Heart right ventricle (tissue), 16 donors: ENCODE data around the gene IQSEC2. TPM values are rescaled to one million over a fixed set of nuclear protein-coding genes. Genes with fewer than 3 reads are reported as not detected.

Experiments
- ATAC-seq, 8 donors: fragments of 200-7000 bp; cut with Tn5 transposase; one replicate each; pipeline ENCODE4 v1.9.1; 2020; ENCODE audit warnings: mild to moderate bottlenecking in 8 of 8, moderate library complexity in 8 of 8, moderate number of reproducible peaks in 1 of 8
- DNase-seq, 2 donors: peaks; one replicate each; pipeline ENCODE4 v3.0.0-alpha.2; 2020
- H3K27ac ChIP-seq, 10 donors: fragments of 200-600 bp; sonication (generic) in 2 of 10; one replicate each; pipeline versions ENCODE4 v1.5.0 to v1.8.0; 2020 to 2022; ENCODE audit warnings: mild to moderate bottlenecking in 3 of 10
- H3K27me3 ChIP-seq, 7 donors: fragments of 200-600 bp; one replicate each; pipeline ENCODE4 v1.8.0; 2021 to 2022; ENCODE audit warnings: mild to moderate bottlenecking in 2 of 7
- H3K36me3 ChIP-seq, 9 donors: fragments of 200-600 bp; sonication (generic) in 1 of 9; one replicate each; pipeline versions ENCODE4 v1.5.0 to v1.8.0; 2020 to 2022; ENCODE audit warnings: mild to moderate bottlenecking in 2 of 9
- H3K4me1 ChIP-seq, 9 donors: fragments of 200-600 bp; sonication (generic) in 1 of 9; one replicate each; pipeline versions ENCODE4 v1.5.0 to v1.8.0; 2020 to 2022; ENCODE audit warnings: mild to moderate bottlenecking in 4 of 9
- H3K4me3 ChIP-seq, 10 donors: fragments of 200-600 bp; sonication (generic) in 2 of 10; one replicate each; pipeline versions ENCODE4 v1.5.0 to v1.8.0; 2020 to 2022; ENCODE audit warnings: mild to moderate bottlenecking in 7 of 10, moderate library complexity in 2 of 10
- H3K9me3 ChIP-seq, 11 donors: fragments of 200-600 bp in 10 of 11; sonication (generic) in 2 of 11; one replicate each; pipeline versions ENCODE4 v1.5.0 to v1.8.0; 2013 to 2022; ENCODE audit warnings: mild to moderate bottlenecking in 2 of 11, control low read depth in 1 of 11, moderate library complexity in 1 of 11
- WGBS, 2 donors: extraction: QIAGEN DNeasy Blood & Tissue Kit; methylation state at CpG; one replicate each; pipeline ENCODE4 v1.1.7; 2013; ENCODE audit warnings: inconsistent platforms in 1 of 2; 5-methylcytosine and 5-hydroxymethylcytosine counted together
- intact Hi-C, 10 donors: fragments of 100-400 bp; cut with DNase I; formaldehyde crosslinking; loops; one replicate each; pipeline versions ENCODE4 v1.11.1 to v1.14.2; 2022
- polyA plus RNA-seq, 2 donors: library from polyadenylated mRNA; stranded (reverse); fragments of 200-250 nt; gene quantifications; one replicate each; pipeline ENCODE4 v1.2.3, GENCODE V29; 2013
- total RNA-seq, 10 donors: library from RNA; stranded (reverse); fragmentation: NEBNext Ultra II Directional in 3 of 10; extraction: Animal tissue kit (Norgen Biotek cat#: 25700) in 3 of 10; gene quantifications; one replicate each; pipeline versions ENCODE4 v1.2.1 to v1.2.4, GENCODE V29; 2021 to 2023
- TF ChIP-seq, protein P1 (sequence below), 9 donors: fragments of 200-600 bp; sonication (generic) in 2 of 9; IDR thresholded peaks; one replicate each; pipeline versions ENCODE4 v1.5.0 to v1.8.0; 2021 to 2022; ENCODE audit warnings: antibody characterized with exemption in 9 of 9, mild to moderate bottlenecking in 5 of 9, moderate library complexity in 1 of 9
- donor health status: Arrhythmogenic right ventricular cardiomyopathy.
- donor health status: ischemic (EF 13 %, LVEDD 7.1; RV severe dilation, severe dysfunction).
- donor health status: healthy with polysubstance abuse.
- donor health status: DM: no; HTN: yes; CAD: no.
- donor health status: DM: no; HTN: no; CAD: no.
- donor health status: ischemic (EF 25% LVEDD 6.9; RV normal size, moderate dysfunction).
- donor health status: ischemic (EF 25% LVEDD 5.7; RV mildly dilated, moderate dysfunction).
- donor health status: healthy.
- donor health status: DM: yes; HTN: yes; CAD: no.
- donor health status: Ischemic cardiomyopathy.
- donor health status: ischemic (EF 35%, LVEDD 5.7; RV mildly dilated, moderate dysfunction).
- donor health status: nonischemic (EF 11% LVEDD 7.7; RV severe dilation, severe dysfunction).
- donor health status: DM: yes; HTN: yes; CAD: no.
- donor health status: PGD.
- donor health status: ischemic (EF 29% LVEDD 5.4; RV normal size, mild dysfunction).
- donor health status: nonischemic (EF 23%, LVEDD 6.1; RV moderate dilation, normal function).

Gene IQSEC2
- total and polyA plus RNA-seq, 12 donors, result 7.9 to 19.4 (median 10.7) TPM

DNA sequence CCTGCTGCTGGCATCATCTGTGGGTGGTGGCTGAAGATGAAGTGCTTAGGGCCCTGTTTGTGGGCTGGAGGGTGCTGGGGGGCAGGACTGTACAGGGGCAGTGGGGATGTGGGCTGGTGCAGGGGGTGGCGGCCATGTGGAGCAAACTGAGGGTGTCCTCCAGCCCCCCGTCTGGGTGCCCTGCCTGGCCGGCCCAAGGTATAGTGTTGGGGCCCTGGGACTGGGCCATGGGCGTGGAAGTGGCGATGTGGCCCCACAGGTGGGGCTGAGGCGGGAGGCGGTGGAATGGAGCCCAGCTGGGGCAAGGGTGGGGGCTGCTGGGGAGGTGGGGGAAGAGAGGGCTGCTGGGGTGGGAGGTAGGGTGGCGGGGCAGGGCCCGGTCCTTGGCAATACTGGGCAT, 46.9 kb downstream of the IQSEC2 start:
- Histone ChIP-seq H3K27me3 (peaks cover 0 to 38% (median 0%) of the 10 kb centered on the region in 7 donors), H3K27ac (no peak overlapping the region), H3K4me3 (no peak overlapping the region), H3K4me1 (no peaks in the 10 kb centered on the region), H3K9me3 (no peaks in the 10 kb centered on the region), H3K36me3 (peaks cover 0 to 25% (median 0%) of the 10 kb centered on the region in 9 donors)
- TF ChIP-seq, protein P1, sequence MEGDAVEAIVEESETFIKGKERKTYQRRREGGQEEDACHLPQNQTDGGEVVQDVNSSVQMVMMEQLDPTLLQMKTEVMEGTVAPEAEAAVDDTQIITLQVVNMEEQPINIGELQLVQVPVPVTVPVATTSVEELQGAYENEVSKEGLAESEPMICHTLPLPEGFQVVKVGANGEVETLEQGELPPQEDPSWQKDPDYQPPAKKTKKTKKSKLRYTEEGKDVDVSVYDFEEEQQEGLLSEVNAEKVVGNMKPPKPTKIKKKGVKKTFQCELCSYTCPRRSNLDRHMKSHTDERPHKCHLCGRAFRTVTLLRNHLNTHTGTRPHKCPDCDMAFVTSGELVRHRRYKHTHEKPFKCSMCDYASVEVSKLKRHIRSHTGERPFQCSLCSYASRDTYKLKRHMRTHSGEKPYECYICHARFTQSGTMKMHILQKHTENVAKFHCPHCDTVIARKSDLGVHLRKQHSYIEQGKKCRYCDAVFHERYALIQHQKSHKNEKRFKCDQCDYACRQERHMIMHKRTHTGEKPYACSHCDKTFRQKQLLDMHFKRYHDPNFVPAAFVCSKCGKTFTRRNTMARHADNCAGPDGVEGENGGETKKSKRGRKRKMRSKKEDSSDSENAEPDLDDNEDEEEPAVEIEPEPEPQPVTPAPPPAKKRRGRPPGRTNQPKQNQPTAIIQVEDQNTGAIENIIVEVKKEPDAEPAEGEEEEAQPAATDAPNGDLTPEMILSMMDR (IDR thresholded peaks at IDR 0.05), result no peak
- 96 to 100% methylated on average over 5 to 9 of the region's 9 CpGs for WGBS, 2 donors
- DNase-seq (no peak), ATAC-seq (peak in 1 of 8 donors; percentile 40)
- intact Hi-C loops, result no loop called here

DNA sequence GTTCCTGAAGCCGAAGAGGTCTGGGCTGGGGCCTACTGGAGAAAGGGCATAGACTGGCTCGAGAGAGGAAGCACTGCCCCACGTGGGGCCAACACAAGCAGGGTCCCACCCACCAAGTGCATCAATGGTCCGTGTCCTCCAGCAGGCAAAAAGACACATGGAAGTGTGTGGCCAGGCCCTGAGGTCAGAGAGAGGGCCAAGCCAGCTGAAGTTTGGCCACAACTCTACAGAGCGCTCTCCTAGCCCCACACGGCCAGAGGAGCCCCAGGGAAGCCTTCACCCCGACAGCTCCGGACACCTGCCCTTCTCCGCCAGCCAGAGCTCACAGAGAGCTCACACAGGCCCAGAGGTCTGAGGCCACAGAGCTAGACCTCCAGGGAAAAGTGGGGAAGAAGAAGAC, 47.8 kb downstream of the IQSEC2 start:
- no peaks in the 10 kb centered on the region for H3K9me3 ChIP-seq
- intact Hi-C loops, result no loop called here
- TF ChIP-seq, protein P1 (IDR thresholded peaks at IDR 0.05), result no peak
- H3K27ac ChIP-seq, result no peak overlapping the region
- ATAC-seq (no peak), DNase-seq (no peak)
- peaks cover 0 to 17% (median 0%) of the 10 kb centered on the region in 9 donors for H3K36me3 ChIP-seq
- H3K4me3 ChIP-seq, result no peak overlapping the region
- WGBS, 2 donors, result 86 to 91% methylated on average over 8 to 9 of the region's 9 CpGs
- peaks cover 0 to 41% (median 0%) of the 10 kb centered on the region in 7 donors for H3K27me3 ChIP-seq
- no peaks in the 10 kb centered on the region for H3K4me1 ChIP-seq

DNA sequence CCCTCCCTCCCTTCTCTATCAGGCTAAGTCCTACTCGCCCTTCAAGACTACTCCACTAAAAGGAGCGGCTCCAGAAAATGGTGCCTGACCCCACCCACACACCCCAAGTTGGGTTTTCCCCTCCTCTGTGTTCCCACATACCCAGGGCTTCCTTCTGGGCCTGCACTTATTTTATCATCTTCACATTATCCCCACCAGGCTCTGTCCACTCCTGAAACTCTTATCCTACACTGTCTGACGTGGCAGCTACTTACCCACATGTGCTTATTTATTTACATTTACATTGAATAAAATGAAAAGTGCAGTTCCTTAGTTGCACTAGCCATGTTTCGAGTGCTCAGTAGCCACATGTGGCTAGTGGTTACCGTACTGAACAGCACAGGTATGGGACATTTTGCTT, 51.3 kb downstream of the IQSEC2 start:
- ATAC-seq (no peak), DNase-seq (no peak)
- Histone ChIP-seq H3K4me1 (peaks cover 0 to 13% (median 0%) of the 10 kb centered on the region in 9 donors), H3K27ac (no peak overlapping the region), H3K9me3 (no peaks in the 10 kb centered on the region), H3K36me3 (no peaks in the 10 kb centered on the region), H3K4me3 (no peak overlapping the region), H3K27me3 (peaks cover 0 to 27% (median 0%) of the 10 kb centered on the region in 7 donors)
- intact Hi-C loops, result no loop called here
- 83 to 84% methylated on average over 5 of the region's 5 CpGs for WGBS, 2 donors
- TF ChIP-seq, protein P1 (IDR thresholded peaks at IDR 0.05), result no peak

DNA sequence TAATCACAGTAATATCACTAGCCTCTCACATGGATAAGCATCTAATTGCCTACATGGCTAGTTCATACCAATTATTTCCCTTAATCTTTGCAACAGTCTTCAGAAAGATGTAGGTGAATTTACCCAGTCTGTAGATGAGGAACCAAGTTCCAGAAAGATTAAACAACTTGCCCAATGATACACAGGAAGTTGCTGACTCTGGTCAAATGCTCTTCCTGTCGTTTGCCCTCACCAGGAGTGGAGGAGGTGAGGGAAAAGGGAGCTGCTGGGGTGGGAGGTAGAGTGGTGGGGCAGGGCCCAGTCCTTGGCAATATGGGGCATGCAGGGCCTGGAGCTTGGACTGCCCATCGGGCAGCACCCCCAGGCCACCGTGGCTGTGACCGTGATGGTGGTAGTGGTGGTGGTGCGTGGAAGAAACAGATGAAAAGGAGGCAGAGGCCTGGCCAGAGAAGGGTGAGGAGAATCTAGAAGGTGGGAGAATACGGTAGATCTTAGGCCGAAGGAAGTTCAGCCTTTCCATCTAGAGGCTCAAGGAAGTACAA, 54.1 kb downstream of the IQSEC2 start:
- no peak for DNase-seq
- intact Hi-C loops, result loop anchor here in 3 of 10 donors (10.0 kb wide), 3 partner anchors 132 to 208 kb away; partner anchors contain the start of genes HSD17B10 (in 1 of the 3), KANTR (in 1 of the 3), RIBC1 (in 1 of the 3) and SMC1A (in 1 of the 3)
- H3K4me3 ChIP-seq, result no peak overlapping the region
- H3K4me1 ChIP-seq, result peaks cover 0 to 32% (median 16%) of the 10 kb centered on the region in 9 donors
- no peaks in the 10 kb centered on the region for H3K36me3 ChIP-seq
- H3K27me3 ChIP-seq, result peaks cover 0 to 18% (median 0%) of the 10 kb centered on the region in 7 donors
- H3K27ac ChIP-seq, result peak overlapping the region in 1 of 10 donors; percentile 39
- 81 to 83% methylated on average over 7 of the region's 7 CpGs for WGBS, 2 donors
- no peaks in the 10 kb centered on the region for H3K9me3 ChIP-seq
- ATAC-seq, result no peak
- TF ChIP-seq, protein P1 (IDR thresholded peaks at IDR 0.05), result no peak
